Inferior parietal cortex (tissue), 1 donor: Measurements from ENCODE around the gene KIAA1586.
"Not testable (repeated sequence)": the region's sequence is repeated elsewhere in the genome, so short reads cannot be mapped to it uniquely, and the experiment has no call there.

Experiments
- DNase-seq: peaks from one replicate; pipeline ENCODE4 v3.0.0-alpha.2; 2016; ENCODE audit errors: extremely low spot score

The KIAA1586 gene

GRCh38 chr6:57046332-57047256 lies at the start of gene KIAA1586:
Gene KIAA1586, plus strand, starts transcription at chr6:57046693. Its CDS starts 63 bp downstream, at chr6:57046756.
- peak; percentile 92 for DNase-seq

GRCh38 chr6:56999049-56999448 lies 47.4 kb upstream of the KIAA1586 start:
- DNase-seq = no peak

- not testable (repeated sequence) for DNase-seq
Measured at GRCh38 chr6:56999748-57000147, 46.7 kb upstream of the KIAA1586 start.

GRCh38 chr6:57002197-57002596 lies 44.3 kb upstream of the KIAA1586 start:
- no peak for DNase-seq

GRCh38 chr6:57004292-57004691 lies 42.2 kb upstream of the KIAA1586 start:
- DNase-seq = no peak

- no peak for DNase-seq
Measured at GRCh38 chr6:57006101-57006500, 40.4 kb upstream of the KIAA1586 start.

- DNase-seq = not testable (repeated sequence)
Measured at GRCh38 chr6:57008069-57008468, 38.4 kb upstream of the KIAA1586 start.

GRCh38 chr6:57013521-57013926 lies 33.0 kb upstream of the KIAA1586 start:
- no peak for DNase-seq

- no peak for DNase-seq
Measured at GRCh38 chr6:57017069-57017468, 29.4 kb upstream of the KIAA1586 start.

- DNase-seq = no peak
Measured at GRCh38 chr6:57017841-57018240, 28.7 kb upstream of the KIAA1586 start.

- DNase-seq = no peak
Measured at GRCh38 chr6:57019434-57019833, 27.1 kb upstream of the KIAA1586 start.

GRCh38 chr6:57021086-57021720 lies 25.3 kb upstream of the KIAA1586 start:
- DNase-seq = peak; percentile 73

- no peak for DNase-seq
Measured at GRCh38 chr6:57024321-57024720, 22.2 kb upstream of the KIAA1586 start.

GRCh38 chr6:57024775-57025174 lies 21.7 kb upstream of the KIAA1586 start:
- DNase-seq = no peak

GRCh38 chr6:57026001-57026400 lies 20.5 kb upstream of the KIAA1586 start:
- DNase-seq = no peak

- DNase-seq = no peak
Measured at GRCh38 chr6:57027301-57027700, 19.2 kb upstream of the KIAA1586 start.

- no peak for DNase-seq
Measured at GRCh38 chr6:57029213-57029612, 17.3 kb upstream of the KIAA1586 start.

GRCh38 chr6:57033228-57033627 lies 13.3 kb upstream of the KIAA1586 start:
- no peak for DNase-seq

- DNase-seq = no peak
Measured at GRCh38 chr6:57035549-57035948, 10.9 kb upstream of the KIAA1586 start.

- no peak for DNase-seq
Measured at GRCh38 chr6:57038906-57039305, 7.6 kb upstream of the KIAA1586 start.

GRCh38 chr6:57040011-57040410 lies 6.5 kb upstream of the KIAA1586 start:
- no peak for DNase-seq

GRCh38 chr6:57044061-57044460 lies 2.4 kb upstream of the KIAA1586 start:
- not testable (repeated sequence) for DNase-seq

GRCh38 chr6:57044568-57044967 lies 1.9 kb upstream of the KIAA1586 start:
- DNase-seq = no peak
